K562 (cell line): ENCODE results near the gene FGF2. TPM values are rescaled to one million over a fixed set of nuclear protein-coding genes. Genes with fewer than 3 reads are reported as not detected.

Experiments used
- ASH1L ChIP-seq: fragments of 450-650 bp; IDR thresholded peaks from 2 replicates; pipeline ENCODE4 v1.6.1; 2018; ENCODE audit warnings: borderline replicate concordance, mild to moderate bottlenecking, low read depth; ENCODE audit not compliant: partially characterized antibody
- ATF1 ChIP-seq, 2 experiments: fragments of 450-650 bp in 1 of 2; IDR thresholded peaks; 2 replicates each; pipeline ENCODE4 v1.6.1; 2016; ENCODE audit warnings: missing compliant biosample characterization in 1 of 2, missing genetic modification characterization in 1 of 2
- CBX3 ChIP-seq, 2 experiments: IDR thresholded peaks; 1 replicate in 1 of 2; 2 replicates in 1 of 2; pipeline ENCODE4 v1.6.1; 2012; ENCODE audit warnings: inconsistent platforms in 2 of 2, low read length in 2 of 2, borderline replicate concordance in 1 of 2, control low read depth in 1 of 2
- ESRRB ChIP-seq: fragments of 250-450 bp; sonication (Bioruptor Pico); IDR thresholded peaks from 2 replicates; pipeline ENCODE4 v1.5.0; 2020; ENCODE audit warnings: mild to moderate bottlenecking, moderate library complexity, borderline replicate concordance
- HIVEP1 ChIP-seq: fragments of 250-450 bp; sonication (Bioruptor Pico); IDR thresholded peaks from 2 replicates; pipeline ENCODE4 v1.4.0; 2020; ENCODE audit warnings: mild to moderate bottlenecking
- JUN ChIP-seq, 2 experiments: sonication (generic) in 1 of 2; formaldehyde crosslinking in 1 of 2; IDR thresholded peaks; 2 replicates each; pipeline versions ENCODE4 v1.6.1 to v1.8.0; 2012 to 2022; ENCODE audit warnings: borderline replicate concordance in 2 of 2, mild to moderate bottlenecking in 2 of 2, improper control_type of control experiment in 1 of 2, low read depth in 1 of 2, low read length in 1 of 2, missing genetic modification reagents in 1 of 2
- KDM4B ChIP-seq, 2 experiments: fragments of 450-650 bp in 1 of 2; sonication (generic) in 1 of 2; IDR thresholded peaks; 2 replicates each; pipeline ENCODE4 v1.6.1; 2016 to 2017; ENCODE audit warnings: borderline replicate concordance in 2 of 2, antibody characterized with exemption in 1 of 2, low read depth in 1 of 2, mild to moderate bottlenecking in 1 of 2
- KLF10 ChIP-seq: fragments of 250-450 bp; sonication (Bioruptor Pico); IDR thresholded peaks from 2 replicates; pipeline ENCODE4 v1.6.1; 2021; ENCODE audit warnings: matching md5 sums
- MCM3 ChIP-seq: fragments of 450-650 bp; IDR thresholded peaks from 2 replicates; pipeline ENCODE4 v1.6.1; 2016
- MEF2D ChIP-seq: conservative IDR thresholded peaks from 2 replicates; pipeline ENCODE4 v1.6.1; 2016; ENCODE audit warnings: low read depth, missing genetic modification characterization, missing compliant biosample characterization
- MEIS2 ChIP-seq: fragments of 450-650 bp; IDR thresholded peaks from 2 replicates; pipeline ENCODE4 v1.6.1; 2014; ENCODE audit warnings: mild to moderate bottlenecking; ENCODE audit not compliant: partially characterized antibody
- NCOA4 ChIP-seq: fragments of 450-650 bp; IDR thresholded peaks from 2 replicates; pipeline ENCODE4 v1.6.1; 2018; ENCODE audit warnings: mild to moderate bottlenecking; ENCODE audit not compliant: partially characterized antibody
- PURB ChIP-seq: sonication (generic); formaldehyde crosslinking; IDR thresholded peaks from 2 replicates; pipeline ENCODE4 v1.9.0; 2021; ENCODE audit warnings: low read depth, mild to moderate bottlenecking, missing genetic modification reagents
- SETDB1 ChIP-seq: IDR thresholded peaks from one replicate; pipeline ENCODE4 v1.6.1; 2012; ENCODE audit warnings: low read length, control low read depth, inconsistent platforms
- SIX5 ChIP-seq, 2 experiments: IDR thresholded peaks; 2 replicates each; pipeline ENCODE4 v1.6.1; 2011; ENCODE audit warnings: low read length in 2 of 2, borderline replicate concordance in 1 of 2, low read depth in 1 of 2, mild to moderate bottlenecking in 1 of 2, moderate library complexity in 1 of 2; ENCODE audit not compliant: insufficient read depth in 1 of 2
- SRSF7 ChIP-seq: fragments of 200-400 bp; formaldehyde crosslinking; optimal IDR thresholded peaks from 2 replicates; pipeline ENCODE3; 2017; ENCODE audit warnings: mild to moderate bottlenecking, low read depth, low read length
- ZNF232 ChIP-seq: sonication (generic); formaldehyde crosslinking; IDR thresholded peaks from 2 replicates; pipeline ENCODE4 v1.8.0; 2022; ENCODE audit warnings: mild to moderate bottlenecking, missing genetic modification reagents
- ZNF274 ChIP-seq: IDR thresholded peaks from 2 replicates; pipeline ENCODE4 v1.6.1; 2011; ENCODE audit warnings: low read depth, mild to moderate bottlenecking, low read length, moderate library complexity, borderline replicate concordance
- ZNF431 ChIP-seq: sonication (generic); formaldehyde crosslinking; IDR thresholded peaks from 2 replicates; pipeline ENCODE4 v1.8.0; 2022; ENCODE audit warnings: mild to moderate bottlenecking, missing genetic modification reagents
- ZNF551 ChIP-seq: fragments of 250-450 bp; sonication (Bioruptor Pico); IDR thresholded peaks from 2 replicates; pipeline ENCODE4 v1.5.0; 2021; ENCODE audit warnings: mild to moderate bottlenecking, moderate library complexity
- polyA plus RNA-seq, 8 experiments: library from polyadenylated mRNA; depleted of rRNA in 4 of 8; stranded (reverse) in 5 of 8; unstranded in 3 of 8; fragments of >200 nt; fragmentation: Nextera tagmentation in 2 of 8; fragmentation: Illumina TruSeq in 1 of 8; extraction: Ambion mirVana in 2 of 8; extraction: Trizol in 1 of 8; gene quantifications; 2 replicates each; pipeline versions ENCODE4 v1.2.1 to v1.2.3, GENCODE V29; 2011 to 2014; ENCODE audit warnings: inconsistent platforms in 1 of 8, missing spikeins in 1 of 8
- total RNA-seq, 7 experiments: library from RNA; depleted of rRNA in 6 of 7; stranded (reverse); fragments of >200 nt in 6 of 7; fragmentation: Illumina TruSeq in 2 of 7; extraction: Trizol in 2 of 7; gene quantifications; 2 replicates each; pipeline versions ENCODE4 v1.2.1 to v1.2.3, GENCODE V29; 2011 to 2021; ENCODE audit warnings: low replicate concordance in 1 of 7
- TF ChIP-seq, protein P1 (sequence below): fragments of 250-450 bp; sonication (Bioruptor Pico); IDR thresholded peaks from 2 replicates; pipeline ENCODE4 v1.8.0; 2021; ENCODE audit warnings: moderate library complexity, mild to moderate bottlenecking, inconsistent platforms
- TF ChIP-seq, protein P2 (sequence below): fragments of 450-650 bp; IDR thresholded peaks from 2 replicates; pipeline ENCODE4 v1.6.1; 2017; ENCODE audit warnings: antibody characterized with exemption, mild to moderate bottlenecking

Gene FGF2
- total and polyA plus RNA-seq, 9 of the 15 experiments (the other 6 are each of a cell fraction or from before 2014, with no cell fraction given), result 2.5 to 19.4 (median 9.2) TPM

DNA sequence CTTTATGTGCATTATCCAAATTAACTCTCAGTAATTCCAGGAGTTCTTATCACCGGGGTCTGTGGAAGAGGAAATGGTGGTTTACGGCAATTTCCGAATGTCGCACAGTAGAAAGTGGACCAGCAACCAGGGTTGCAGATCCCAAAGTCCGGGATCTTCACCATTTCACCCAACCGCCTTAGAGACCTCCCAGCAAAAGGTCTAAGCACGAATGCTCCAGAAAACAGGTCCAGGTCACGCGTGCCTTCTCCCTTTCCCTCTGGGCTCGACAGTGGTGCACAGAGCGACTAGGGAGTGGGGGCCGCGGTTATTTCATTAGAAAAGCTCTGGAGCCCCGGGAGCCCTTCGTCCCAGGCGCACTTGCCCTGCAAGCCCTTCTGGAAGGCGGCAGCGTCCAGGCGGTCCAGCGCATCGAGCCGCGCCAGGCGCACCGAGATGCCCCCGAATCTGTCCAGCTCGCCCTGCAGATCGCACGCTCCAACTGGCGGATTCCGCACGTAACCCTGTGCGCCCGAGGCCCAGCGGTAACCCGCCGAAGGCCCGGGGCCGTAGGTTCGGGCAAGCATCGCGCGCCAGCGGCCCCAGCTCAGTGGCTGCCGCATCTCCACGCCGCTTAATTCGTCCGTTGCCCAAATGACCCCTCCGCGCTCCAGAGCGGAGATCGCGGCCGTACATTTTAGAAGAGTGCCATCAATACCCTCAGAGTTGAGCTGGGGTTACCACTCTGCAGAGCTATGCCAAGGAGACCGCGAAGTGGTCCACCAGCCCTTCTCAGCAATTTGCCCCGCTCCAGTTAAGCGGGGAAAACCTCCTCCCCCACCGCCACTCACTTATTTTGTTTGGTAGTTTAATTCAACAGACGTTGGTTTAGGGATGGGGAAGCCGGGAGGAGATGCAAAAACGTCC lies 95.6 kb downstream of the FGF2 start, which contains the start of gene NUDT6 (continued):
- TF ChIP-seq, protein P1, sequence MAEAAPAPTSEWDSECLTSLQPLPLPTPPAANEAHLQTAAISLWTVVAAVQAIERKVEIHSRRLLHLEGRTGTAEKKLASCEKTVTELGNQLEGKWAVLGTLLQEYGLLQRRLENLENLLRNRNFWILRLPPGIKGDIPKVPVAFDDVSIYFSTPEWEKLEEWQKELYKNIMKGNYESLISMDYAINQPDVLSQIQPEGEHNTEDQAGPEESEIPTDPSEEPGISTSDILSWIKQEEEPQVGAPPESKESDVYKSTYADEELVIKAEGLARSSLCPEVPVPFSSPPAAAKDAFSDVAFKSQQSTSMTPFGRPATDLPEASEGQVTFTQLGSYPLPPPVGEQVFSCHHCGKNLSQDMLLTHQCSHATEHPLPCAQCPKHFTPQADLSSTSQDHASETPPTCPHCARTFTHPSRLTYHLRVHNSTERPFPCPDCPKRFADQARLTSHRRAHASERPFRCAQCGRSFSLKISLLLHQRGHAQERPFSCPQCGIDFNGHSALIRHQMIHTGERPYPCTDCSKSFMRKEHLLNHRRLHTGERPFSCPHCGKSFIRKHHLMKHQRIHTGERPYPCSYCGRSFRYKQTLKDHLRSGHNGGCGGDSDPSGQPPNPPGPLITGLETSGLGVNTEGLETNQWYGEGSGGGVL (CRISPR knock-in tag), result no peak
- no peak for TF ChIP-seq ESRRB
- TF ChIP-seq PURB, result no peak
- TF ChIP-seq NCOA4, result no peak
- TF ChIP-seq KLF10, result no peak
- TF ChIP-seq ATF1 (CRISPR knock-in tag; IDR thresholded peaks at IDR 0.05), result no peak
- no peak for TF ChIP-seq ATF1 (tag; IDR thresholded peaks at IDR 0.05)
- TF ChIP-seq HIVEP1 (CRISPR knock-in tag), result no peak
- TF ChIP-seq MEF2D (tag), result no peak
- TF ChIP-seq SETDB1, result no peak
- TF ChIP-seq JUN (IDR thresholded peaks at IDR 0.05; ENCODE audit: borderline replicate concordance, low read depth, low read length), result no peak
- no peak for TF ChIP-seq JUN (CRISPR knock-in tag; IDR thresholded peaks at IDR 0.05; ENCODE audit: borderline replicate concordance)
- TF ChIP-seq ZNF431 (CRISPR knock-in tag), result peak; percentile 65; the same call in 1 of the 2 replicates
- TF ChIP-seq ZNF551 (CRISPR knock-in tag), result no peak
- 0 out of 2 replicates have a peak, but pooled peaks have one; percentile 36 for TF ChIP-seq ZNF232 (CRISPR knock-in tag)
- no peak for TF ChIP-seq MCM3
- TF ChIP-seq SIX5 (IDR thresholded peaks at IDR 0.05; ENCODE audit: borderline replicate concordance in 1 of 2, insufficient read depth in 1 of 2, low read depth in 1 of 2, low read length in 2 of 2), result no peak
- no peak for TF ChIP-seq ASH1L
- TF ChIP-seq, protein P2, sequence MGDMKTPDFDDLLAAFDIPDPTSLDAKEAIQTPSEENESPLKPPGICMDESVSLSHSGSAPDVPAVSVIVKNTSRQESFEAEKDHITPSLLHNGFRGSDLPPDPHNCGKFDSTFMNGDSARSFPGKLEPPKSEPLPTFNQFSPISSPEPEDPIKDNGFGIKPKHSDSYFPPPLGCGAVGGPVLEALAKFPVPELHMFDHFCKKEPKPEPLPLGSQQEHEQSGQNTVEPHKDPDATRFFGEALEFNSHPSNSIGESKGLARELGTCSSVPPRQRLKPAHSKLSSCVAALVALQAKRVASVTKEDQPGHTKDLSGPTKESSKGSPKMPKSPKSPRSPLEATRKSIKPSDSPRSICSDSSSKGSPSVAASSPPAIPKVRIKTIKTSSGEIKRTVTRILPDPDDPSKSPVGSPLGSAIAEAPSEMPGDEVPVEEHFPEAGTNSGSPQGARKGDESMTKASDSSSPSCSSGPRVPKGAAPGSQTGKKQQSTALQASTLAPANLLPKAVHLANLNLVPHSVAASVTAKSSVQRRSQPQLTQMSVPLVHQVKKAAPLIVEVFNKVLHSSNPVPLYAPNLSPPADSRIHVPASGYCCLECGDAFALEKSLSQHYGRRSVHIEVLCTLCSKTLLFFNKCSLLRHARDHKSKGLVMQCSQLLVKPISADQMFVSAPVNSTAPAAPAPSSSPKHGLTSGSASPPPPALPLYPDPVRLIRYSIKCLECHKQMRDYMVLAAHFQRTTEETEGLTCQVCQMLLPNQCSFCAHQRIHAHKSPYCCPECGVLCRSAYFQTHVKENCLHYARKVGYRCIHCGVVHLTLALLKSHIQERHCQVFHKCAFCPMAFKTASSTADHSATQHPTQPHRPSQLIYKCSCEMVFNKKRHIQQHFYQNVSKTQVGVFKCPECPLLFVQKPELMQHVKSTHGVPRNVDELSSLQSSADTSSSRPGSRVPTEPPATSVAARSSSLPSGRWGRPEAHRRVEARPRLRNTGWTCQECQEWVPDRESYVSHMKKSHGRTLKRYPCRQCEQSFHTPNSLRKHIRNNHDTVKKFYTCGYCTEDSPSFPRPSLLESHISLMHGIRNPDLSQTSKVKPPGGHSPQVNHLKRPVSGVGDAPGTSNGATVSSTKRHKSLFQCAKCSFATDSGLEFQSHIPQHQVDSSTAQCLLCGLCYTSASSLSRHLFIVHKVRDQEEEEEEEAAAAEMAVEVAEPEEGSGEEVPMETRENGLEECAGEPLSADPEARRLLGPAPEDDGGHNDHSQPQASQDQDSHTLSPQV, result no peak
- no peak for TF ChIP-seq ZNF274
- no peak for TF ChIP-seq MEIS2
- TF ChIP-seq KDM4B (IDR thresholded peaks at IDR 0.05; ENCODE audit: borderline replicate concordance in 2 of 2, low read depth in 1 of 2), result no peak
- TF ChIP-seq SRSF7, result no peak
- TF ChIP-seq CBX3 (IDR thresholded peaks at IDR 0.05; ENCODE audit: borderline replicate concordance in 1 of 2, low read length in 2 of 2), result no peak
